Measurements from ENCODE around the gene TMEM156.

DNA sequence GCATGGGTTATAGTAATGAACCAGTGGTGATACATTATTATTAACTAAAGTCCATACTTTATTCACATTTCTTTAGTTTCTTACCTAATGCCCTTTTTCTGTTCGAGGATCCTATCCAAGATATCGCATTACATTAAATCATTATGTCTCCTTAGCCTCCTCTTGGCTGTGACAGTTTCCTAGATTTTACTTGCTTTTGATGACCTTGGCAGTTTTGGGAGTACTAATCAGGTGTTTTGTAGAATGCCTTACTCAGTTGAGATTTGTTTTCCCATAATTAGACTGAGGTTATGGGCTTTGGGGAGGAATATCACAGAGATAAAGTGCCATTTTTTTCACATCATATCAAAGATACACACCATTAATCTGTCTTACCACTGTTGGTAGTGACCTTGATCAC lies 34.8 kb upstream of the TMEM156 start:
- TF ChIP-seq, protein P1, sequence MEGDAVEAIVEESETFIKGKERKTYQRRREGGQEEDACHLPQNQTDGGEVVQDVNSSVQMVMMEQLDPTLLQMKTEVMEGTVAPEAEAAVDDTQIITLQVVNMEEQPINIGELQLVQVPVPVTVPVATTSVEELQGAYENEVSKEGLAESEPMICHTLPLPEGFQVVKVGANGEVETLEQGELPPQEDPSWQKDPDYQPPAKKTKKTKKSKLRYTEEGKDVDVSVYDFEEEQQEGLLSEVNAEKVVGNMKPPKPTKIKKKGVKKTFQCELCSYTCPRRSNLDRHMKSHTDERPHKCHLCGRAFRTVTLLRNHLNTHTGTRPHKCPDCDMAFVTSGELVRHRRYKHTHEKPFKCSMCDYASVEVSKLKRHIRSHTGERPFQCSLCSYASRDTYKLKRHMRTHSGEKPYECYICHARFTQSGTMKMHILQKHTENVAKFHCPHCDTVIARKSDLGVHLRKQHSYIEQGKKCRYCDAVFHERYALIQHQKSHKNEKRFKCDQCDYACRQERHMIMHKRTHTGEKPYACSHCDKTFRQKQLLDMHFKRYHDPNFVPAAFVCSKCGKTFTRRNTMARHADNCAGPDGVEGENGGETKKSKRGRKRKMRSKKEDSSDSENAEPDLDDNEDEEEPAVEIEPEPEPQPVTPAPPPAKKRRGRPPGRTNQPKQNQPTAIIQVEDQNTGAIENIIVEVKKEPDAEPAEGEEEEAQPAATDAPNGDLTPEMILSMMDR (IDR thresholded peaks at IDR 0.05), result no peak
- no peak for TF ChIP-seq POLR2A (IDR thresholded peaks at IDR 0.05)
- TF ChIP-seq POLR2AphosphoS5 (IDR thresholded peaks at IDR 0.05), result no peak

All from breast epithelium (tissue), 3 donors.